ENCODE measurements around the gene TTC21A.

Gene TTC21A

DNA sequence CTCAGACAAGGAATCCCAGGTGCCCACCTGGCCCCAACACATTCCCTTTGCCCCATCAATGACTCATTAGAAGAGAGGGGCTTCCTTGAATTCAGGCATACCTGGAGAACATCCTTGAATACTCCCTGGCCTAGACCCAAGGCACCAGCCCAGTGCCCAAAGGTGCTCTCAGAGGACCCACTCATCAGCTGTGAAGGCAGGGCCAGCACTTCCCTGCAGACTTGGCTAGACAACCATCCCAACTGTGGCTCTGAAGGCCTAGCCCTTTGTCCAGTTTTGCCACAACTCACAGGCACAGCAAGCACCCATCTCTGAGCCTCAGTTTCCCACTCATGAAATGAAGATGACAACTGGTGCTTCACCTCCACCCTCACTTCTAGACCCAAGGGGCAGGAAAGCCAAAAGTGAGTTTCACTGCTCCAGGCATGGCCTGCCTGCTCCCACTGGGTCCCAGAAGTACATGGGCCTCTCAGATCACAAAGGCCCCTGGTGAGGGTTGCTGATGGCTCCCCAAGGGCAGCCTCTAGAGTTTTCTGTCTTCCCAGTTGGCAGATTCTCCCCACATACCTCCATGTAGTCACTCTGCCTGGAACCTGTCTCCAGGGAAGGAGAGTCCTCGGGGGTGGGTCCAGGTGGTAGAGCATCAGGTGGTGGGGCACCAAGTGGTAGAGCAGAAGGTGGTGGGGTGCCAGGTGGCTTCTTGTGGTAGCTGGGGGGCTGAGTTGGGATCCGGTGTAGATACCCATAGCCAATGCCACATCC, 7.6 kb upstream of the TTC21A start:
- no peak for DNase-seq (ENCODE audit: low read depth)

GRCh38 chr3:39100500-39100886, 7.0 kb upstream of the TTC21A start:
- DNase-seq (ENCODE audit: low read depth), result no peak

DNA sequence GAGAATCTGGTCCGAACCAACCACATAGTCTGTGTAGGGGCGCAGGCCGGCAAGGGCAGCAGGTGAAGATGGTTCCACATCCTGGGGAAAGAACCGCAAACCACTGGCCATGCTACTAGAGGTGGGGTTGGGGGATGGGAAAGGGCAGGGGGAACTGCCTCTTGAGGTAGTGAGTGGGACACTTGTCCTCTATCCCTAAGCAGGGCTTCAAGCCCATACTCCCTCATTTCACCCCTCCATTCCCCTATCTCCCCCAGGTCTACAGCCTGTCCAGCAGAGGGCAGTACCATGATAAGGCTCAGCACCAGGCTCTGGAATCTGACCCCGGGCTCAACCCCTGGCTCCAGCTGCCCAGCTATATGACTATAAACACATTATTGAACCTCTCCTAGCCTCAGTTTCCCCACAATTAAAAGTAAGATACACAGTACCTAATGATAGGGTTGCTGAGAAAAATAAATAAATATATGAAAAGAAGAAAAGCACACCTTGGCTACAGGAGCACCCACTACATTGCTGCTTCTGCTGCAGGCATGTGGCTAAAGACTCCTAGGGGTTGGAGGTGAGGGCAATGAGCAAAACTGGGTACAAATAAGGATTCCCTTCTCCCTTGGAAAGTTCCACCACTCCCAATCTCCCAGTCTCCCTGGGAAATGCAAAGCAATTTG, 6.3 kb upstream of the TTC21A start:
- peak; percentile 34 for DNase-seq (ENCODE audit: low read depth)

- DNase-seq (ENCODE audit: low read depth), result no peak
These were observed 4.8 kb upstream of the TTC21A start for GRCh38 chr3:39102504-39103323.

DNA sequence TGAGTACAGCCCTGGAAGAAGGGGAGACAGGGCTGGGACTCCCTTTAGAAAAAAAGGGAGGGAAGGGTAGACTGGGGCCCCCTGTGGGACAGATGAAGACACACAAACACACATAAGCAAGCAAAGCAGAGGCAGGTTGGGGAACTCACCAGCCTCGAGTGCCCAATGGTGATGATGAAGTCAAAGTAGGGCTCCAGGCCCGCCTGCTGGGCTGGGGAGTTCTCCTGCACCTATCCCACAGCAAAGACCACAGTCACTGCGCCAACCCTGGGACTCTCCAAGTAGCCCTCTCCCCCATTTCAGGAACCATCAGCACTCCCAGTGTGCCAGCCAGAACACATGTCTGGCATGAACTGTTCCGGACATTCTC, 4.2 kb upstream of the TTC21A start:
- no peak for DNase-seq (ENCODE audit: low read depth)

DNA sequence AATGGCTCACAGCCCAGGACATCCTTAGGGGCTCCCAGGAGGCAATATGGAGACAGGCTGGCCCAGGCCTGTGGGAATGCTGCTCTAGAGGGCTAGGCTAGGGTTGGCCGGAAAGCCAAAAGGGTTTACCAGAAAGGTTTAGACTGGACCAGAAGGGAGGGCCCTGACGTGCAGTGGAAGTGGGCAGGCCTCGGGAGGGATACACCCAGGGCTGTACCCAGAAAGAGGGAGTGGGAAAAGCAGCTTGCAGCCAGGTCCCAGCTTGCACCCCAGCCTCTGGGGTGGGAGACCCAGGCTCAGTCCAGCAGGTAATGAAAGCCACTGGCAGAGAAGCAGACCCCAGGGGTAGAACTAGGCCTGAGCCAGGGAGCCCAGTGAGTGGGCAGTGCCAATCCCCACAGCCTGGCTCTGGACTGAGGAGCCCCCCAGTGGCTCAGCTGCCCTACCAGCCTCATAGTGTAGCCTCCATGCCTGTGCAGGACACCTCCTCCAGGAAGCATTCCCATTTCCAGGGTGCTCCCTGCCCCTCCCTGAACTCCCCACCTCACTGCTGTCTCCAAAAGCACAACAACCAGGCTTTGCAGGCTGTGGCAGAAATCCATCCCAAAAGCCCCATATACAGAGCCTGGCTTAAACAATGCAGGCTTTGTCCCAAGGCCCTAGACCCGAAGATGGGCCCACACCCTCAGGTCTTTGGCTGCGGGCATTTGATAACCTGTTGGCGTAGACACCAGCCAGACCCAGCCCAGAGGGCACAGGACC, 3.5 kb upstream of the TTC21A start:
- DNase-seq (ENCODE audit: low read depth), result no peak

GRCh38 chr3:39104961-39105686, 2.4 kb upstream of the TTC21A start:
- no peak for DNase-seq (ENCODE audit: low read depth)

GRCh38 chr3:39105687-39106063, 1.8 kb upstream of the TTC21A start:
- DNase-seq (ENCODE audit: low read depth), result no peak

- DNase-seq (ENCODE audit: low read depth), result no peak
These were observed 1.1 kb upstream of the TTC21A start for GRCh38 chr3:39106281-39106811.

GRCh38 chr3:39106851-39107387, 561 bp upstream of the TTC21A start:
- DNase-seq (ENCODE audit: low read depth), result no peak

- no peak for DNase-seq (ENCODE audit: low read depth)
These were observed 775 bp downstream of the TTC21A start for GRCh38 chr3:39108200-39108710.

GRCh38 chr3:39109086-39109485, 1.6 kb downstream of the TTC21A start:
- no peak for DNase-seq (ENCODE audit: low read depth)

DNA sequence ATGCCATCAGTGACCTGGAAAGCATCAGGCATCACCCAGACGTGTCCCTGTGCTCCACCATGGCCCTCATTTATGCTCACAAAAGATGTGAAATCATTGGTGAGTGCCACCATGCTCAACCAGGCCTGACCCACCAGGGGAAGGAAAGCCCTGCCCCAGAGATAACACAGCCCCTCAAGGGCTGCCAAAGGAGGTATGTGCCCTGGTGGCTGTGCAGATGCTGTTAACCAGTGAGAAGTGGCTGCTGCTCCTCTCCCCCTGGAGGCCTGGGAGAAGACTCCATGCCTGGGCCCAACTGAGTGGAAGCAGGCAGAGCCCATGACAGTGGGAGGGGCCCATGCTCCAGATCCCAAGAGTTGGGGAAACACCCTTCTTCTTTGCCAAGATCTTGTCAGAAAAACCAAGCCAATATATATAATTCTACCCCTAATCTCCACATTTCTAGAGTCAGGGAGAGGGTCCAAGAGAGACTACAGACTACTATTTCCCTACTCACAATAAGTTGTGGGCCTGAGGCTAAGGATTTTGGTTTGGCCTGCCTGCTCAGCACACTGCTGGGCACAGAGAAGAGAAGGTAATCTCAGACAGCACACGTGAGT, 2.7 kb downstream of the TTC21A start:
- DNase-seq (ENCODE audit: low read depth), result no peak

DNA sequence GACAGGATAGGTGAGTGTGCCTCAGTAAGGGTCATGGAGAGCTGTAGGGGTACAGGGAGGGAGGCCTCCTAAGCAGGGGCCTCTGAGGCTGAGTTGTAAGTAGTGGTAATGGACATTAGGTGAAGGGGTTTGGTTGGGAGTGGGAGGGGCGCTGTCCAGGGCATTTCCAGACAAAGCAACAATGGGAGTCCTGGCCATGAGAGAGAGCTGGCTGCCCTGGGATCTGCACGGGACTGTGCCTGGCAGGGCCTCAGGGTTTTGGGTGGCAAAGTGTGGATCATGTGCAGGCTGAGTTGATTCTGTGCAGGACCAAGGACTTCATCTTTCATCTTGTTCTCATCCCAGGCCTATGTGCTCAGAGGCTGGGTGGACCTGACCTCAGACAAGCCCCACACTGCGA, 4.6 kb downstream of the TTC21A start:
- no peak for DNase-seq (ENCODE audit: low read depth)

GRCh38 chr3:39112535-39112934, 5.1 kb downstream of the TTC21A start:
- DNase-seq (ENCODE audit: low read depth), result no peak

DNA sequence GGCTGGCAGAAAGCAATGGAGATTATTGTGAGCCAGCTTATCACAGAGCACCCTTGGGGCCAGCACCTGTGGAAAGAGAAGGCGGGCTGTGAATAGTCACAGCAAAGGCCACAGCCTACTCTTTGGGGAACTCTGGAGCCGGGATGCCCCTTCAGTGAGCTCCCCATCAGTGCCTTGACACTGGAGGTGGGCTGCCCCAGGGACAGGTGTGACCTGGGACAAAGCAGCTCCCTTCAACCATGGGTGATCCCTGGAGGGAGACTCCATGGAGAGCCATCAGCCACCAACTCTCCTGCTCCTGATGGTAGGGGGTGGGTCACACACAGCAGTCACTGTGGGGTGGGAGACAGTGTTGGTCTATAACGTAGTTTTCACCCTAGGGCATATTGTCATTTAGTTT, 5.8 kb downstream of the TTC21A start:
- DNase-seq (ENCODE audit: low read depth), result no peak

DNA sequence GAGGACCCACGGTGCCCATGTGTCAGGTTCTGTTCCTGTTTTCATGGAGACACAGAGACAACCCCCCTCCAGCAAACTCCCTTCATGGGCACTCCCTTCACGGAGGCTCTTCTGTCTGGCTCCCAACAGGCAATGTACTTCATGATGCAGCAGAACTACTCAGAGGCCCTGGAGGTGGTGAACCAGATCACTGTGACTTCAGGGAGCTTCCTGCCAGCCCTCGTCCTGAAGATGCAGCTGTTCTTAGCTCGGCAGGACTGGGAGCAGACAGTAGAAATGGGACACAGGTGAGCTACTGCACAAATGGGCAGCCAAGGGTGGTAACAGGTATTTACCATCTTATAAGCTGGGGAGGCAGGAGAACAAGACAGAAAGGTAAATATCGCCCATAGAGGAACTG, 7.0 kb downstream of the TTC21A start:
- no peak for DNase-seq (ENCODE audit: low read depth)

- no peak for DNase-seq (ENCODE audit: low read depth)
These were observed 8.4 kb downstream of the TTC21A start for GRCh38 chr3:39115870-39116269.

DNA sequence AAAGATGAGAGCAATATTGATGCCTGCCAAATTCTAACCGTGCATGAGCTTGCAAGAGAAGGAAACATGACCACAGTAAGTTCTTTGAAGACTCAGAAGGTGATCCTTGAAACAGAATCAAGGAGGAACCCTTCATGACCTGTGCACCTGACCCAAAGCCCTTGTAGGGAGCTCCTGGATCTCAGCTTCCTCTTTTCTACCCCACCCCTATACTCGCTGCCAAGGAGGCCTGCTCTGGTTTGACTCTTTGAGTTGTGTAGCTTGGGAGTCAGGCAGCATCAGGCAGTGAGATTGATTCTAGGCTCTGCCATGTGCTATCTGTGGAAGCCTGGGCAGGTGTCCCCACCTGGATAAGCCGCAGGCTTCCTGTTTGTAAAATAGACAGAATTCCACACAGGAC, 10.6 kb downstream of the TTC21A start:
- DNase-seq (ENCODE audit: low read depth), result no peak

DNA sequence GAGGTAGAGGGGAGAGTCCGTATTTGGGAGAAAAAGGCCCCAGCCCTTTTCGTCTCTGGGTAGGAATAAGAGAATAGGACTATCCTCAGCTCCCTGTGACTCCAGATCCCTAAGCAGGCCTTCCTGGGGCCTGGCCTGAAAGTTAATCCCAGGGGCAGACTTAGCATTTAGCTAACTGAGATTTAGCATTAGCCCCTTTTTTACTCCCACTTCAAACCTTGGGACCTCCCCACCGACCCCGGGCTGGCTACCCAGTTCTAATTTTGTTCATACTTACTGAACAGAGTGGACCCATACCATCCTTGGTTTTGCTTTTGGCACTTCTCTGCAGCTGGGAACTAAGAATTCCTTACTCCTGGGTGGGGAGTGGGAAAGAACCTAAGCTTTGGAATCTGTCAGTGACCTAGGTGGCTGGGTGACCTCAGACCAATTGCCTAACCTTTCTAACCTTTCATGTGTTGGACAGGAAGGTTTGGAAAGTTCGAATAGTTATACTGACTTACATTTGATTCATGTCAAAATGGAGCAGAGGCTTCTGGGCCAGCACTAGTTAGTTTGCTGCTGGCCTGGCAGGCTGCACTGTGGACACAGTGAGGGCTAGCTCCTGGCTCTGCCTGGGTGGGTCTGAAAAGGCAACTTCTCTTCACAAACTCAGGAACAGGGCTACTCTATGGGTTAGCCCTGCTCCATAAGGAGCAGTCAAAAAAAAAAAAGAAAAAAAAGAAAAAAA, 11.6 kb downstream of the TTC21A start:
- DNase-seq (ENCODE audit: low read depth), result no peak

All from stimulated activated CD8-positive, alpha-beta memory T cell treated with anti-CD3 and anti-CD28 coated beads, Interleukin-12 subunit alpha, Interleukin-12 subunit beta, amount 100 ng/mL, for 1 hour (primary cell).